ENCODE measurements around the gene GOLT1A.

Gene GOLT1A

GRCh38 chr1:204257446-204257845 is 43.7 kb upstream of the GOLT1A start:
- DNase-seq (ENCODE audit: low spot score) (no peak), ATAC-seq (ENCODE audit: low read depth) (no peak)
- no peaks in the 10 kb centered on the region for H3K4me1 ChIP-seq (ENCODE audit: insufficient read depth, poor library complexity, severe bottlenecking)
- H3K36me3 ChIP-seq (ENCODE audit: low read depth), result no peaks in the 10 kb centered on the region
- H3K27ac ChIP-seq (ENCODE audit: poor library complexity, severe bottlenecking), result no peak overlapping the region
- no peak overlapping the region for H3K4me3 ChIP-seq (ENCODE audit: severe bottlenecking)
- H3K9me3 ChIP-seq (ENCODE audit: severe bottlenecking), result no peaks in the 10 kb centered on the region
- H3K27me3 ChIP-seq (ENCODE audit: insufficient read depth, poor library complexity, severe bottlenecking), result no peaks in the 10 kb centered on the region
- TF ChIP-seq CTCF (IDR thresholded peaks at IDR 0.05; ENCODE audit: poor library complexity, severe bottlenecking), result no peak

- no peak for ATAC-seq (ENCODE audit: low read depth)
- Histone ChIP-seq H3K4me3 (ENCODE audit: severe bottlenecking) (no peak overlapping the region), H3K27ac (ENCODE audit: poor library complexity, severe bottlenecking) (no peak overlapping the region), H3K36me3 (ENCODE audit: low read depth) (no peaks in the 10 kb centered on the region), H3K9me3 (ENCODE audit: severe bottlenecking) (no peaks in the 10 kb centered on the region), H3K4me1 (ENCODE audit: insufficient read depth, poor library complexity, severe bottlenecking) (no peaks in the 10 kb centered on the region), H3K27me3 (ENCODE audit: insufficient read depth, poor library complexity, severe bottlenecking) (no peaks in the 10 kb centered on the region)
- no peak for DNase-seq (ENCODE audit: low spot score)
- TF ChIP-seq CTCF (IDR thresholded peaks at IDR 0.05; ENCODE audit: poor library complexity, severe bottlenecking), result no peak
These were observed 42.7 kb upstream of the GOLT1A start for GRCh38 chr1:204256531-204256930.

- Histone ChIP-seq H3K4me1 (ENCODE audit: insufficient read depth, poor library complexity, severe bottlenecking) (no peaks in the 10 kb centered on the region), H3K36me3 (ENCODE audit: low read depth) (no peaks in the 10 kb centered on the region), H3K27me3 (ENCODE audit: insufficient read depth, poor library complexity, severe bottlenecking) (no peaks in the 10 kb centered on the region), H3K27ac (ENCODE audit: poor library complexity, severe bottlenecking) (no peak overlapping the region), H3K9me3 (ENCODE audit: severe bottlenecking) (no peaks in the 10 kb centered on the region), H3K4me3 (ENCODE audit: severe bottlenecking) (no peak overlapping the region)
- ATAC-seq (ENCODE audit: low read depth) (no peak), DNase-seq (ENCODE audit: low spot score) (no peak)
- no peak for TF ChIP-seq CTCF (IDR thresholded peaks at IDR 0.05; ENCODE audit: poor library complexity, severe bottlenecking)
These were observed 42.2 kb upstream of the GOLT1A start for GRCh38 chr1:204255966-204256365.

- no peak for TF ChIP-seq CTCF (IDR thresholded peaks at IDR 0.05; ENCODE audit: poor library complexity, severe bottlenecking)
- ATAC-seq (ENCODE audit: low read depth) (no peak), DNase-seq (ENCODE audit: low spot score) (no peak)
- Histone ChIP-seq H3K27ac (ENCODE audit: poor library complexity, severe bottlenecking) (no peak overlapping the region), H3K4me1 (ENCODE audit: insufficient read depth, poor library complexity, severe bottlenecking) (no peaks in the 10 kb centered on the region), H3K27me3 (ENCODE audit: insufficient read depth, poor library complexity, severe bottlenecking) (no peaks in the 10 kb centered on the region), H3K9me3 (ENCODE audit: severe bottlenecking) (no peaks in the 10 kb centered on the region), H3K4me3 (ENCODE audit: severe bottlenecking) (no peak overlapping the region), H3K36me3 (ENCODE audit: low read depth) (no peaks in the 10 kb centered on the region)
These were observed 41.4 kb upstream of the GOLT1A start for GRCh38 chr1:204255225-204255624.

- DNase-seq (ENCODE audit: low spot score), result no peak
- no peak overlapping the region for H3K27ac ChIP-seq (ENCODE audit: poor library complexity, severe bottlenecking)
- peak; percentile 59 for ATAC-seq (ENCODE audit: low read depth)
- no peaks in the 10 kb centered on the region for H3K9me3 ChIP-seq (ENCODE audit: severe bottlenecking)
- no peak overlapping the region for H3K4me3 ChIP-seq (ENCODE audit: severe bottlenecking)
- H3K27me3 ChIP-seq (ENCODE audit: insufficient read depth, poor library complexity, severe bottlenecking), result no peaks in the 10 kb centered on the region
- no peaks in the 10 kb centered on the region for H3K4me1 ChIP-seq (ENCODE audit: insufficient read depth, poor library complexity, severe bottlenecking)
- TF ChIP-seq CTCF (IDR thresholded peaks at IDR 0.05; ENCODE audit: poor library complexity, severe bottlenecking), result no peak
- H3K36me3 ChIP-seq (ENCODE audit: low read depth), result no peaks in the 10 kb centered on the region
These were observed 40.4 kb upstream of the GOLT1A start for GRCh38 chr1:204254031-204254661.

Measured in RWPE2 (cell line).